HG02938 (cell line): ENCODE data around the gene UBA1.
A peak's percentile ranks its signal among the peaks of the same experiment; 100 is the strongest.

Experiments used
- ATAC-seq: cut with Tn5 transposase; IDR thresholded peaks from one replicate; pipeline ENCODE4 v1.9.1; 2021; ENCODE audit warnings: mild to moderate bottlenecking, moderate library complexity; ENCODE audit not compliant: unreplicated experiment

Gene UBA1

GRCh38 chrX:47193475-47194193 lies at the start of gene UBA1:
Gene UBA1 (plus strand): TSS chrX:47193829. CDS start chrX:47198803, 4,974 bp downstream.
- ATAC-seq, result peak; percentile 55

GRCh38 chrX:47143894-47144625 lies 49.6 kb upstream of the UBA1 start:
- ATAC-seq, result peak; percentile 19

GRCh38 chrX:47144626-47145394 lies 48.8 kb upstream of the UBA1 start, which contains the start of the genes NDUFB11 and RBM10:
Gene NDUFB11 (minus strand): TSS chrX:47144702. CDS start chrX:47144679, 23 bp downstream.
Gene RBM10 (plus strand): TSS chrX:47145221. CDS start chrX:47147482, 2,261 bp downstream.
- ATAC-seq, result peak; percentile 79

GRCh38 chrX:47145395-47146120 lies 48.1 kb upstream of the UBA1 start:
- peak; percentile 12 for ATAC-seq

- ATAC-seq, result no peak
These were observed 47.3 kb upstream of the UBA1 start for GRCh38 chrX:47146121-47146935.

- no peak for ATAC-seq
These were observed 46.4 kb upstream of the UBA1 start for GRCh38 chrX:47146936-47147859.

GRCh38 chrX:47148946-47149345 lies 44.7 kb upstream of the UBA1 start:
- ATAC-seq, result no peak

GRCh38 chrX:47151435-47151834 lies 42.2 kb upstream of the UBA1 start:
- no peak for ATAC-seq

GRCh38 chrX:47156611-47157520 lies 36.8 kb upstream of the UBA1 start:
- ATAC-seq, result no peak

- ATAC-seq, result no peak
These were observed 35.5 kb upstream of the UBA1 start for GRCh38 chrX:47158131-47158530.

GRCh38 chrX:47158781-47159180 lies 34.8 kb upstream of the UBA1 start:
- ATAC-seq, result no peak

- no peak for ATAC-seq
These were observed 32.8 kb upstream of the UBA1 start for GRCh38 chrX:47160781-47161180.

GRCh38 chrX:47162927-47163583 lies 30.6 kb upstream of the UBA1 start:
- ATAC-seq, result no peak

- ATAC-seq, result no peak
These were observed 29.2 kb upstream of the UBA1 start for GRCh38 chrX:47164420-47164819.

GRCh38 chrX:47166126-47166525 lies 27.5 kb upstream of the UBA1 start:
- ATAC-seq, result no peak

- no peak for ATAC-seq
These were observed 25.0 kb upstream of the UBA1 start for GRCh38 chrX:47168495-47169073.

GRCh38 chrX:47169273-47169672 lies 24.4 kb upstream of the UBA1 start:
- no peak for ATAC-seq
